Large intestine (tissue), 3 donors: Measurements from ENCODE around the gene RNF214. TPM values are rescaled to one million over a fixed set of nuclear protein-coding genes. Genes with fewer than 3 reads are reported as not detected.

ENCODE experiments used
- DNase-seq, 2 donors: peaks; one replicate each; pipeline versions ENCODE4 v3.0.0 to v3.0.0-alpha.2; 2013
- H3K27ac ChIP-seq: one replicate; pipeline ENCODE4 v1.5.1; 2013; ENCODE audit warnings: low read length
- H3K27me3 ChIP-seq: 2 replicates; pipeline ENCODE4 v1.6.1; 2013; ENCODE audit warnings: low read length; ENCODE audit not compliant: control insufficient read depth, insufficient read depth
- H3K36me3 ChIP-seq: 2 replicates; pipeline ENCODE4 v1.6.1; 2013; ENCODE audit warnings: low read length; ENCODE audit not compliant: control insufficient read depth, insufficient read depth
- H3K4me1 ChIP-seq: one replicate; pipeline ENCODE4 v1.6.1; 2013; ENCODE audit warnings: low read length; ENCODE audit not compliant: control insufficient read depth, insufficient read depth
- H3K4me3 ChIP-seq: one replicate; pipeline ENCODE4 v1.5.1; 2013; ENCODE audit warnings: low read length
- H3K9me3 ChIP-seq: one replicate; pipeline ENCODE4 v1.6.1; 2013; ENCODE audit warnings: mild to moderate bottlenecking, low read depth, low read length, moderate library complexity; ENCODE audit not compliant: control insufficient read depth
- WGBS: methylation state at CpG from one replicate; pipeline ENCODE4 v1.1.5; 2013; ENCODE audit warnings: low lambda C conversion rate; ENCODE audit not compliant: insufficient coverage; 5-methylcytosine and 5-hydroxymethylcytosine counted together
- polyA plus RNA-seq: library from polyadenylated mRNA; unstranded; fragments of 120-200 nt; gene quantifications from one replicate; pipeline ENCODE4 v1.2.1, GENCODE V29; 2013

RNF214 gene
- polyA plus RNA-seq, 1 donor: 20.2 TPM

DNA sequence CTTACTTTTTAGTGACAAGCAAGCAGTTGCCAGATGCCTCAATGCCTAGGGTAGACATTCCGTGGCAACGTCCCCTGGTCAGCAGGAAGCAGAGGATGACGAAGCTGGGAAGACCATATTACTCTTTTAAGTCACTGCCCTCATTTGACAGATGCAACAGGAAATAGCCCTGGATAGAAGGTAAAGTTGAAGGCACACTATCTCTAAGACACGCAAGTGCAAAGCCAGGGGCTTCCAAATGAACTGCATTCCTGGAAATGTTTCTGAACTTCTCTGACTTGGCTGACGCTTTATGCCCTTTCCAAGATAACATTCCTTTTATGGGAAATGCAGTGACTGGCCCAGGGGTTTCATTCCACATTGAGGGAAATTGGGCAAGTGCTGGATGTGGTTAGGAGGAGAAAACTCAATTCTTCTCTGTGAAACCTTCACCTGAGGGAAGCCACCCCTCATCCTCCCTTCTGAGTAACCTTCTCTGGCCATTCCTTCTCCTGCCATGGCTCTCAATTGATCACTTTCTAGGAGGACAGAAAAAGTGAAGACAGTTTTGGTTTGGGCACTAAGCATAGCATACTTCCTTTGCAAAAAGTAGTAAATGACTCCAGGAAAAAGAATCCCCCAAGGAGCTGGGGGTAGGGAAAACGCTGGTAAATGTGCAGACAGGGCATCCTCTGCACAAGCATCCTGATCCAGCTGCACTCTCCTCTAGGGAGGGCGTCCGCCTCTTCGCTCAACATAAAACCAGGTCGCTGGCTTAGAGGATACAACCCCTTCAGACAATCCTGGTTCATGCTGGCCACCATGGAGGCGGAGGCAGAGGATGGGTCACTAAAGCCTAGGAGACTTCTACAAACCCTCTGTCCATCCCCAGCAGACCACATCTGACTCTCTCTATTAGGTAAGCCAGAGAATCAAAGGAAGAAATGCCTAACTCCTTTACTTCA is 15.1 kb upstream of the RNF214 start:
- Histone ChIP-seq H3K27me3 (no peaks in the 10 kb centered on the region), H3K27ac (peak overlapping the region; percentile 72)
- WGBS: 71% methylated on average over 1 of the region's 11 CpGs

GRCh38 chr11:117218133-117218915 is 14.1 kb upstream of the RNF214 start:
- Histone ChIP-seq H3K36me3 (peaks cover 69% of the 10 kb centered on the region), H3K4me1 (peaks cover 39% of the 10 kb centered on the region), H3K27ac (peak overlapping the region; percentile 72), H3K27me3 (no peaks in the 10 kb centered on the region), H3K9me3 (no peaks in the 10 kb centered on the region), H3K4me3 (no peak overlapping the region)
- no peak for DNase-seq
- no CpG with 5 or more reads among the region's 15 CpGs for WGBS

More for the DNA sequence above, 15.1 kb upstream of the RNF214 start:
- no peak for DNase-seq
- Histone ChIP-seq H3K9me3 (no peaks in the 10 kb centered on the region), H3K4me1 (peaks cover 39% of the 10 kb centered on the region), H3K4me3 (no peak overlapping the region), H3K36me3 (peaks cover 69% of the 10 kb centered on the region)

DNA sequence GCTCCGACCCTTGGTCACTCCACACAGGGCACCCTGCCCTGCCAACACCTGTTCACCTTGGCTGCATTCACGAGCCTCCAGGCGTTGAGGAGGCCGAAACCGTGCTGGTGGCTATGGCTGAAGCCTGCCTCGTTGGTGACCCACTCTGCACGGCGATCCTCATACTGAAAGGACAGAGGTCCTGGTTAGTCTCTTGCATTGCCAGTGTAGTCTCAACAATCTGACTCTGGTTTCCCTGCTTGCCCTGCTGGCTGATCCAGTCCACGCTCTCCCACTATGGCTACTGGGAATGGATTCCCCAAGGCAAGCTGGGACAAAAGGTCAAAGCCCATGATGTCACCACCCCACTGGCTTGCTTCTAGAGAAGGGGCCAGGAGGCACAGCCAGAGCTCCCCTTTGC is 13.5 kb upstream of the RNF214 start:
- peaks cover 72% of the 10 kb centered on the region for H3K36me3 ChIP-seq
- H3K27ac ChIP-seq: peak overlapping the region; percentile 72
- no peaks in the 10 kb centered on the region for H3K27me3 ChIP-seq
- H3K4me1 ChIP-seq: peaks cover 43% of the 10 kb centered on the region
- WGBS: no CpG with 5 or more reads among the region's 9 CpGs
- H3K9me3 ChIP-seq: no peaks in the 10 kb centered on the region
- no peak for DNase-seq
- no peak overlapping the region for H3K4me3 ChIP-seq

- no CpG with 5 or more reads among the region's 8 CpGs for WGBS
- Histone ChIP-seq H3K4me3 (no peak overlapping the region), H3K36me3 (peaks cover 69% of the 10 kb centered on the region), H3K27me3 (no peaks in the 10 kb centered on the region), H3K27ac (no peak overlapping the region), H3K4me1 (peaks cover 48% of the 10 kb centered on the region), H3K9me3 (no peaks in the 10 kb centered on the region)
- peak in 1 of 2 donors; percentile 13 for DNase-seq
These were observed 13.0 kb upstream of the RNF214 start for GRCh38 chr11:117219455-117219854.

GRCh38 chr11:117219995-117220394 is 12.5 kb upstream of the RNF214 start:
- Histone ChIP-seq H3K36me3 (peaks cover 67% of the 10 kb centered on the region), H3K27me3 (no peaks in the 10 kb centered on the region), H3K27ac (peak overlapping the region; percentile 68), H3K4me3 (no peak overlapping the region), H3K4me1 (peaks cover 50% of the 10 kb centered on the region), H3K9me3 (no peaks in the 10 kb centered on the region)
- no CpG with 5 or more reads among the region's 4 CpGs for WGBS
- peak in 1 of 2 donors; percentile 35 for DNase-seq

DNA sequence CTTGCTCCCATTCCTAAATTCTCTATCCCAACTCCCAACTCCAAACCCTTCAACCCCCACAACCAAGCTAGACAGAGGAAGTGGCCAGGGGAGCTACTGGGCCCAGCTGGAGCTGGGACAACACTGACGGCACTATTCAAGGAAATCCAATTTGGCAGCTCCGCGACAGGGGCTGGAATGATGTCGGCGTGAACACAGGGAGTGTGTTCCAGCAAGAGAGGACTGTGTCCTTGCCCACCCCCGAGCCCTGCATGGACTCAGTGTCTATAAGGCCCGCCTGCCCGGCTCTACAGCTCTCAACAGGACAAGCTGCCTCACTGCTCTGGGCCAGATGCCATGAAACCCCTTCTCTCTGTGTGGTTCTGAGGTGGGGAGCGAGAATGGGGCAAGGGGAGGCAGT is 11.9 kb upstream of the RNF214 start:
- no CpG with 5 or more reads among the region's 9 CpGs for WGBS
- Histone ChIP-seq H3K4me3 (no peak overlapping the region), H3K4me1 (peaks cover 55% of the 10 kb centered on the region), H3K9me3 (no peaks in the 10 kb centered on the region), H3K27ac (peak overlapping the region; percentile 68), H3K27me3 (no peaks in the 10 kb centered on the region), H3K36me3 (peaks cover 71% of the 10 kb centered on the region)
- peak in 1 of 2 donors; percentile 14 for DNase-seq

DNA sequence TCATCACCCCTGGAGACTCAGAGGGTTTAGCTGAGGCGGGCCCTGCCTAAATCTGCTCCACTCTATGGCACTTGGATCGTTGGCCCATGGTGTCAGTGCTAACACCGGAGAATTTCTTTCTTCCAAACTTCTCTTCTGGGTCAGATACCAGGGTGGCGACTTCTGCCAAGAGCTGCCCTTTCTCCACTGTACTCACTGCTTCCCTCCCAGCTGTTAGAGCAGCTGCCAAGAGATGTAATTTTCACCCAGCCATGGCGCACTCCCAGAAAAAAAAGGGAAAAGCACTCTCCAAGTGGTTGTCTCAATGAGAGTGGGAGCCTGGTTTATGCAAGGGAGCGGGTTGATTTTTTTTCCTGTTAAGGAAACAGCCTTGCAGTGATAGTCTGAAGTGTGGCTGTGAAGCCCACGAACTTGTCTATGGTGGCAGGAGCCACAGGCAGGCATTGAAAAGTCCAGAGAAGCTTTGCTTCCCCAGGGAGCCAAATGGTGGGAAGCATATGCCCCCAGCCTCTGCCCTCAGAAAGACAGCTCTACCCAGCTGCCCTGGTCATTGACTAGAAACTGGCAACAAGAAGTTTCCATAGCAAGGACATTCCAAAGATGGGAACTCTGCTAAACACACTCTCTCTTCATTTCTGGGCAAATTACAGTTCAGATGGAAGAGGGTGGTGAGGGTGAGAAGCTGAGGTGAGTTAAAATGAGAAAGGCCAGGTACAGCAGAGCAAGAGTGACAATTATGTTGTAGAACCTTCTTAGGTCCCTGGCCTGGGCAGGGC is 11.3 kb upstream of the RNF214 start:
- no peaks in the 10 kb centered on the region for H3K9me3 ChIP-seq
- H3K4me3 ChIP-seq: no peak overlapping the region
- peaks cover 58% of the 10 kb centered on the region for H3K4me1 ChIP-seq
- no peaks in the 10 kb centered on the region for H3K27me3 ChIP-seq
- H3K36me3 ChIP-seq: peaks cover 68% of the 10 kb centered on the region
- H3K27ac ChIP-seq: peak overlapping the region; percentile 68
- DNase-seq: no peak
- no CpG with 5 or more reads among the region's 7 CpGs for WGBS

- peaks cover 68% of the 10 kb centered on the region for H3K36me3 ChIP-seq
- peak overlapping the region; percentile 68 for H3K27ac ChIP-seq
- H3K27me3 ChIP-seq: no peaks in the 10 kb centered on the region
- DNase-seq: no peak
- H3K4me1 ChIP-seq: peaks cover 58% of the 10 kb centered on the region
- H3K9me3 ChIP-seq: no peaks in the 10 kb centered on the region
- H3K4me3 ChIP-seq: no peak overlapping the region
- WGBS: no CpG with 5 or more reads among the region's 7 CpGs
These were observed 10.5 kb upstream of the RNF214 start for GRCh38 chr11:117221775-117222517.

DNA sequence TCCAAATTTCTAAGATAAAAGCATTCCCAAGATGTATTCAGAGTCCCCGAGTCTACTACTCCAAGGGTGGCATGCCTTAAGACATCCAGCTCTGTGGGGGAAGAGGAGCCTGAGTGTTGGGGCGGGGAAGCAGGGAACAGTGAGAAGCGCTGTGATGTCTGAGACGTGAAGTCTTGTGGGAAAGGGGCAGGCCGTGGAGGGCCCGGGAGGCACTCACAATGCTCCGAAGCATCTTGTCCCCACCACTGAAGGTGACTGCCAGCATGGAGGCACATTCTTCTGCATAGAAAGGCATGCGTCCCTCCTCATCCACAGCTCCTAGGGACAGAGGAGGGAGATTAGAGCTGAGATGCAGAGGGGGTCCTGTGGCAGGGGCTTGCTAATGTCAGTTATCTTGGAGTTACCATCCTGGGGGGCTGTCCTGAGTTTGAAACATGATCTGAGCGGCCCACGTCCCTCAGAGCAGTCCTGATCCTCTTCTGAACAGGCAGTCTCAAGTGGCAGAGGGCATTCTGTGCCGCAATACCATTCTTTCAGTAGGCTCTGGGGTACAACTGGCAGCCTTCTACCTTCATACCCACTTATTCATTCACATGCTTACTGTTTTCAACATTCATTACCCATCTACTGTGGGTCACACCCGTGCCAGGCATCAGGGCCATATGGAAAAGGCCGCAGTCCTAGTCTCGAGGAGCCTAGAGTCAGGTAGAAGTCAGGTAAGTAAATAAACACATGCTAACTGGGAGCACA is 9.3 kb upstream of the RNF214 start:
- Histone ChIP-seq H3K4me3 (no peak overlapping the region), H3K4me1 (peaks cover 58% of the 10 kb centered on the region), H3K9me3 (no peaks in the 10 kb centered on the region), H3K36me3 (peaks cover 67% of the 10 kb centered on the region), H3K27me3 (no peaks in the 10 kb centered on the region), H3K27ac (no peak overlapping the region)
- no peak for DNase-seq
- WGBS: no CpG with 5 or more reads among the region's 14 CpGs
